PC-9 (cell line): ENCODE data around the gene PAGR1.

ENCODE experiments used
- EZH2 ChIP-seq: fragments of 200-600 bp; sonication (generic); IDR thresholded peaks from 2 replicates; pipeline ENCODE4 v1.8.0; 2017; ENCODE audit warnings: antibody characterized with exemption, low read depth
- TF ChIP-seq, protein P1 (sequence below): fragments of 200-600 bp; sonication (generic); conservative IDR thresholded peaks from 2 replicates; pipeline ENCODE4 v1.6.1; 2017; ENCODE audit warnings: mixed run types, antibody characterized with exemption, mild to moderate bottlenecking, moderate library complexity

DNA sequence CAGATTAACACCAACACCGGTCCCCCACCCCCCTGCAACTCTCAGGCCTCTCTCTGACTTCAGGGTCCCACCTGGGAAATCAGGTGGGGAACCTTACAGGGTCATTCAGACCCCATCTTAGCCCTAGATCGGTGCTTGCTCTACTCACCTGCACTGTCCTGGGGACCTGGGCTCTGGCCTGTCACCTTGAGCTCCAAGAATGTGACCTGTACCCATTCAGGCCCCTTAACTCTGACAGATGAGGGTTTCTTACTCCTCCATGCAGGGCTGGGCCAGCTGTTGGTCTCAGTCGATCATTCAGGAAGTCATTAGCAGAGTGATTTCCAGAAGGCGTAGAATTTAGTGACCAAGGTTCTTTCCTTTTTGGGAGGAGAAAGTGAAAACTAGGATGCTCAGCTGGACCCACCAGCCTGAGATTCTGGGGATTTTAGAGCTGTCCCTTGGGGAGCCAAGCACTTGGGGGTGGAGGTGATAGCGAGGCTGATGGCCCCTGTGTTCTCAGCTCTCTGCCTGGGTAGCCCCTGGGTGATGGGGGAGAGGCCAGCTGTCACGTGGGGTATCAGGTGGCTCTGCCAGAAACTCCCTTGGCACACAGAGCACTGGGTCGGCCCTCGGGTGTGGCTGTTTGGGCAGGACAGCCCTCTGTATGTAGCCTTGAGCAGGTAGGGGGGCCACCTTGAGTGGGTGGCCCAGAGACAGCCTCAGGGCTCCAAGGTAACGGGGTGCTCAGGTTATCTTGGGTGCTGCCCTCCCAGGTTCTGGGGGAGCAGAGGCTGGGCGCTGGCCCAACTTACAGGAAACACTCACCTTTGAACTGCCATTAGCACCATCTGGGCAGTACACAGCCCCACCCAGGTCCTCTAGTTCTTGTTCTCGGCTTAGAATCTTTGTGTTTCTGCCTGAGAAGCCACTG is 5.0 kb downstream of the PAGR1 start:
- TF ChIP-seq, protein P1, sequence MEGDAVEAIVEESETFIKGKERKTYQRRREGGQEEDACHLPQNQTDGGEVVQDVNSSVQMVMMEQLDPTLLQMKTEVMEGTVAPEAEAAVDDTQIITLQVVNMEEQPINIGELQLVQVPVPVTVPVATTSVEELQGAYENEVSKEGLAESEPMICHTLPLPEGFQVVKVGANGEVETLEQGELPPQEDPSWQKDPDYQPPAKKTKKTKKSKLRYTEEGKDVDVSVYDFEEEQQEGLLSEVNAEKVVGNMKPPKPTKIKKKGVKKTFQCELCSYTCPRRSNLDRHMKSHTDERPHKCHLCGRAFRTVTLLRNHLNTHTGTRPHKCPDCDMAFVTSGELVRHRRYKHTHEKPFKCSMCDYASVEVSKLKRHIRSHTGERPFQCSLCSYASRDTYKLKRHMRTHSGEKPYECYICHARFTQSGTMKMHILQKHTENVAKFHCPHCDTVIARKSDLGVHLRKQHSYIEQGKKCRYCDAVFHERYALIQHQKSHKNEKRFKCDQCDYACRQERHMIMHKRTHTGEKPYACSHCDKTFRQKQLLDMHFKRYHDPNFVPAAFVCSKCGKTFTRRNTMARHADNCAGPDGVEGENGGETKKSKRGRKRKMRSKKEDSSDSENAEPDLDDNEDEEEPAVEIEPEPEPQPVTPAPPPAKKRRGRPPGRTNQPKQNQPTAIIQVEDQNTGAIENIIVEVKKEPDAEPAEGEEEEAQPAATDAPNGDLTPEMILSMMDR, result no peak
- TF ChIP-seq EZH2, result no peak
